Gastroesophageal sphincter (tissue), 4 donors: ENCODE data around the gene SAMM50. TPM values are rescaled to one million over a fixed set of nuclear protein-coding genes. Genes with fewer than 3 reads are reported as not detected.

Experiments
- ATAC-seq: fragments of 150-250 bp; one replicate; pipeline ENCODE4 v1.9.1; 2016; ENCODE audit warnings: mild to moderate bottlenecking, moderate library complexity
- H3K27ac ChIP-seq, 4 donors: fragments of 200-600 bp; sonication (generic) in 3 of 4; 1 replicate in 3 of 4; 2 replicates in 1 of 4; pipeline ENCODE4 v1.5.1; 2016 to 2019
- H3K27me3 ChIP-seq: fragments of 200-600 bp; sonication (generic); one replicate; pipeline ENCODE4 v1.5.1; 2019
- H3K36me3 ChIP-seq, 2 donors: fragments of 200-600 bp; sonication (generic); one replicate each; pipeline ENCODE4 v1.5.1; 2019; ENCODE audit warnings: control low read depth in 1 of 2
- H3K4me1 ChIP-seq, 3 donors: fragments of 200-600 bp; sonication (generic); 1 replicate in 2 of 3; 2 replicates in 1 of 3; pipeline ENCODE4 v1.5.1; 2016 to 2019; ENCODE audit warnings: control low read depth in 2 of 3
- H3K4me3 ChIP-seq, 2 donors: fragments of 200-600 bp; sonication (generic); one replicate each; pipeline ENCODE4 v1.5.1; 2019; ENCODE audit warnings: mild to moderate bottlenecking in 1 of 2, moderate library complexity in 1 of 2
- H3K9me3 ChIP-seq, 3 donors: fragments of 200-600 bp; sonication (generic); one replicate each; pipeline ENCODE4 v1.5.1; 2017 to 2019; ENCODE audit warnings: control low read depth in 2 of 3
- EP300 ChIP-seq: sonication (generic); formaldehyde crosslinking; IDR thresholded peaks from one replicate; pipeline ENCODE4 v1.6.1; 2017; ENCODE audit warnings: antibody characterized with exemption, mild to moderate bottlenecking
- POLR2A ChIP-seq, 2 donors: fragments of 450-650 bp; IDR thresholded peaks; one replicate each; pipeline ENCODE4 v1.6.1; 2017; ENCODE audit warnings: antibody characterized with exemption in 2 of 2, mild to moderate bottlenecking in 2 of 2, moderate library complexity in 1 of 2
- POLR2AphosphoS5 ChIP-seq: sonication (generic); formaldehyde crosslinking; IDR thresholded peaks from one replicate; pipeline ENCODE4 v1.6.1; 2017; ENCODE audit warnings: antibody characterized with exemption
- WGBS, 2 donors: methylation state at CpG; one replicate each; pipeline ENCODE4 v1.1.5; 2018; ENCODE audit warnings: low coverage in 1 of 2; 5-methylcytosine and 5-hydroxymethylcytosine counted together
- total RNA-seq, 4 donors: library from RNA; depleted of rRNA; stranded (reverse); fragments of >200 nt; gene quantifications; one replicate each; pipeline ENCODE4 v1.1.0, GENCODE V29; 2016
- TF ChIP-seq, protein P1 (sequence below), 4 experiments: fragments of 200-600 bp in 2 of 4; fragments of 450-650 bp in 2 of 4; sonication (generic) in 1 of 4; IDR thresholded peaks; one replicate each; pipeline ENCODE4 v1.5.1; 2017 to 2019; ENCODE audit warnings: antibody characterized with exemption in 4 of 4, mild to moderate bottlenecking in 2 of 4, moderate library complexity in 2 of 4

SAMM50 gene
- total RNA-seq, 4 donors from 2014 or later, result 19.8 to 33.4 (median 31.6) TPM

DNA sequence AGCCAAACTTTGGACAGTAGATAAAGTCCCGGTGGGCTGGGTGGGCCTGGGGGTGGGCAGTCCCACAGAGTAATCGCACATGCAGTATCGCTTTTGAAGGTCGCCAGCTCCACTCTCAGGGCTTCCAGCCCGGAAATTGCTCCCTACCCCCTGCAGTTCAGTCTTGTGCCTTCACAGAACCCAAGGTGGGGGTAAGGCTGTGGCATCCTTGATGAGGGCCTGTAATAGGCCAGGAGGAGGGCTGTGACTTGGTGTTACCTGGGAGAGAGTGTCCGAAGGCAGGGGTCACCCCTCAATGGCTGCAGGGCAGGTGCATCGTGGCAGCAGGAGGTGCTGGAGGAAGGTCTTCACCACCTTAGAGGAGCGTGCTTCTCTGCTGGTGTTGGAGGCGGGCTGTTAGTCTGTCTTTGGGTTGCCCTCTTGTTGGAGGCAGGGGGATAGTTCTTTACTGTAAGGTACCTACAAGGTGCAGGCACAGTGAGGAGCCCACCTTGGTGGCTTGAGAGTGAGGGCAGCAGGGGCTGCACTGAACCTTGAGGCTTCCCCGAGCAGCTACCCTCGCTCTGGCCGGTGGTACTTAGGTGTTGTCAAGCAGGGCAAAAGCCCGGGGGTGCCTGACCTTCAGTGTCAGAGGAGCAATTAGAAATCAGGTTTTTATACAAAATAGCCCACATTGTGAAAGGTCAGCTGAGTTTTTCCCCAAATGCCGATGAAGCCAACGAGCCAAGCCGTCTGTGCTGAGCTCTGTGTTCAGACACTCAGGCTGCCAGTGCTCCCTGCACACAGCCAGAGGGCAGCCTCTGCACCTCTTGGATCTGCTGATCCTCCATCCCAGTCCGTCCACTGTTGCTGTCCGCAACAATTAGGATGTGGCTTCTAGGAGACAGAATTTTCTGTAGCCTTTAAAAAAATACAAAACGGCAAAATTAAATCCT, 21.9 kb downstream of the SAMM50 start:
- H3K27ac ChIP-seq, result no peak overlapping the region
- peaks cover 0 to 100% of the 10 kb centered on the region in 2 donors for H3K36me3 ChIP-seq
- H3K9me3 ChIP-seq, result no peaks in the 10 kb centered on the region
- TF ChIP-seq EP300, result no peak
- no peak for TF ChIP-seq POLR2A (IDR thresholded peaks at IDR 0.05)
- TF ChIP-seq, protein P1, sequence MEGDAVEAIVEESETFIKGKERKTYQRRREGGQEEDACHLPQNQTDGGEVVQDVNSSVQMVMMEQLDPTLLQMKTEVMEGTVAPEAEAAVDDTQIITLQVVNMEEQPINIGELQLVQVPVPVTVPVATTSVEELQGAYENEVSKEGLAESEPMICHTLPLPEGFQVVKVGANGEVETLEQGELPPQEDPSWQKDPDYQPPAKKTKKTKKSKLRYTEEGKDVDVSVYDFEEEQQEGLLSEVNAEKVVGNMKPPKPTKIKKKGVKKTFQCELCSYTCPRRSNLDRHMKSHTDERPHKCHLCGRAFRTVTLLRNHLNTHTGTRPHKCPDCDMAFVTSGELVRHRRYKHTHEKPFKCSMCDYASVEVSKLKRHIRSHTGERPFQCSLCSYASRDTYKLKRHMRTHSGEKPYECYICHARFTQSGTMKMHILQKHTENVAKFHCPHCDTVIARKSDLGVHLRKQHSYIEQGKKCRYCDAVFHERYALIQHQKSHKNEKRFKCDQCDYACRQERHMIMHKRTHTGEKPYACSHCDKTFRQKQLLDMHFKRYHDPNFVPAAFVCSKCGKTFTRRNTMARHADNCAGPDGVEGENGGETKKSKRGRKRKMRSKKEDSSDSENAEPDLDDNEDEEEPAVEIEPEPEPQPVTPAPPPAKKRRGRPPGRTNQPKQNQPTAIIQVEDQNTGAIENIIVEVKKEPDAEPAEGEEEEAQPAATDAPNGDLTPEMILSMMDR (IDR thresholded peaks at IDR 0.05), result no peak
- no peak for TF ChIP-seq POLR2AphosphoS5
- ATAC-seq, result no peak
- 58 to 85% methylated on average over 3 to 8 of the region's 19 CpGs for WGBS, 2 donors
- H3K27me3 ChIP-seq, result no peaks in the 10 kb centered on the region
- H3K4me3 ChIP-seq, result no peak overlapping the region
- no peaks in the 10 kb centered on the region for H3K4me1 ChIP-seq

DNA sequence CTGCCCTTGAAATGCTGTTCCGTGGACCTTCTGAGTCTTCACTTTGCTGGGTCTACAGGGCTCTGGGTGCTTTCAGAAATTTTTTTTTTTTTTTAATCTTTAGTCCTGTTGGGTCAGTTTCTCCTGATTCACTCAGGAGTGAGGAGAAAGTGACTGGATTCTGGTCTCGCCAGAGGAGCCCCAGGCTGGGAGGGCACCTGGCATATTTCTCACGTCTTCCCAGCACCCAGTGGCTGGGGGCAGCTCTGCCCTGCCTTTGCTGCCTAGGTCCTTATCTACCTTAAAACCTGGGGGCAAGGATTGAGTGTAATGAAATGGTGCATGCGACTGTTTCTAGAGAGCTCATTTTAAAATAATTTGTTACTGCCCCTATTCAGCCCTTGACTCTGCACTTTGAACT, 23.3 kb downstream of the SAMM50 start:
- no peak for ATAC-seq
- Histone ChIP-seq H3K36me3 (peaks cover 0 to 100% of the 10 kb centered on the region in 2 donors), H3K27ac (no peak overlapping the region), H3K27me3 (no peaks in the 10 kb centered on the region), H3K4me1 (no peaks in the 10 kb centered on the region), H3K9me3 (no peaks in the 10 kb centered on the region), H3K4me3 (no peak overlapping the region)
- WGBS, 2 donors, result 96 to 100% methylated on average over 2 to 3 of the region's 4 CpGs
- no peak for TF ChIP-seq POLR2A (IDR thresholded peaks at IDR 0.05)
- TF ChIP-seq, protein P1 (IDR thresholded peaks at IDR 0.05), result no peak
- TF ChIP-seq POLR2AphosphoS5, result no peak
- no peak for TF ChIP-seq EP300

DNA sequence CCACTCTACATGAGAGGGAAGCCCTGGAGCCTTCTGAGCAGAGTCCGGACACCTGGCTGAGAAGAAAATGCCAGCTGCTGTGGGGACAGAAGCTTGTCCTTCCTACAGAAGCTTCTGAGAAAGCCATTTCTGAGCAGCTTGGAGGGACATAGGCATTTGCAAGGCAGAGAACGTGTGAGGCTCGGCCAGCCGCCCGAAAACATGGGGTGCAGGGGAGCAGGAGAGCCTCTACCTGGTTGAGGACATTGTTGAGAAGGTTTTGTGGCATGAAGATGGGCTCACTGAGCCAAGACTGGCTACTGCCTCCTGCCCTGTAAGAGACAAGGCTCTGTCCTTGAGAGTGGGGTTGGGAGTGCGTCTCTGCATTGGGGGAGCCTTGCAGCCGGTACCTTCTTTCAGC, 25.3 kb downstream of the SAMM50 start:
- H3K27ac ChIP-seq, result no peak overlapping the region
- ATAC-seq, result no peak
- TF ChIP-seq, protein P1 (IDR thresholded peaks at IDR 0.05), result no peak
- TF ChIP-seq EP300 (no peak), POLR2A (IDR thresholded peaks at IDR 0.05) (no peak), POLR2AphosphoS5 (no peak)
- H3K36me3 ChIP-seq, result peaks cover 0 to 100% of the 10 kb centered on the region in 2 donors
- no peaks in the 10 kb centered on the region for H3K27me3 ChIP-seq
- no CpG with 5 or more reads among the region's 7 CpGs for WGBS, 2 donors
- H3K9me3 ChIP-seq, result no peaks in the 10 kb centered on the region
- H3K4me3 ChIP-seq, result no peak overlapping the region
- no peaks in the 10 kb centered on the region for H3K4me1 ChIP-seq

DNA sequence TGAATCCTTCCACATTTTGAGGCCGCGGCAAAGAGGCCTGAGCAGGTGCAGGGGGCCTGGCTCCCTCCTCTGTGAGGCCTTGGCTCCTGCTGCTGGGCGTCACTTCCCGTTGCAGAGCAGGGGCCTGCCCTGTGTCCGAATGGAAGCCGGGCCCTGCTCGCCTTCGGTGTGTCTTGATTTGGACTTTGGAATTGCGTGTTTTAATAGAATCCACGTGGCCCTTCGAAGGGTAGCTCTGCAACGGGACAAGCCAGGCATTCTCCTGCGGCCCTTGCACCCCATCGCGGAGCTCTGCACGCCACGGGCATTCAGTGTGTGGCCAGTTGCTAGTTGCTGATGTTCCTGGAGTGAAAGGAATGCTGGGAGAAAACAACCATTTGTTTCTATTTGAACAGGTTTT, 25.8 kb downstream of the SAMM50 start:
- no peaks in the 10 kb centered on the region for H3K27me3 ChIP-seq
- H3K9me3 ChIP-seq, result no peaks in the 10 kb centered on the region
- WGBS, 2 donors, result 97% methylated on average over 6 of the region's 17 CpGs; no CpG with 5 or more reads in 1 of the 2 donors
- TF ChIP-seq POLR2A (IDR thresholded peaks at IDR 0.05), result no peak
- no peak overlapping the region for H3K27ac ChIP-seq
- ATAC-seq, result no peak
- no peak overlapping the region for H3K4me3 ChIP-seq
- H3K4me1 ChIP-seq, result no peaks in the 10 kb centered on the region
- peaks cover 0 to 100% of the 10 kb centered on the region in 2 donors for H3K36me3 ChIP-seq

DNA sequence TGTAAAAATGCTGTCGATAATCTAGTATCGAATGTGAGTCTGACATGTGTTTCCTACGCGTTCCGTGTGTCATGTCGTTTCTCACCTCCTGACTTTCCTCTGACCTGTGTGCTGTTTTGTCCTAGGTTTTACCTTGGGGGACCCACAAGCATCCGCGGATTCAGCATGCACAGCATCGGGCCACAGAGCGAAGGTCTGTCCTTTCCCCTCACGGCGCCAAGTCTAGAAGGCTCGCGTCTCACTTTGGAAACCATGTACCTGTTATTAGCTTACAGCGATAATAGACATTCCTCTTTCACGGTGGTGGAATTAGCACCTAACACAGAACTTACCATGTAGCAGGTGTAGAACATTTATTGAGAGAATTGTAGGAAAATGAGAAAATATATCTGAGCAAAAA, 28.6 kb downstream of the SAMM50 start:
- TF ChIP-seq, protein P1 (IDR thresholded peaks at IDR 0.05), result no peak
- TF ChIP-seq POLR2AphosphoS5, result no peak
- H3K27ac ChIP-seq, result no peak overlapping the region
- H3K4me1 ChIP-seq, result no peaks in the 10 kb centered on the region

More for the DNA sequence above, 28.6 kb downstream of the SAMM50 start:
- H3K27me3 ChIP-seq, result no peaks in the 10 kb centered on the region
- H3K36me3 ChIP-seq, result peaks cover 0 to 99% of the 10 kb centered on the region in 2 donors
- no peaks in the 10 kb centered on the region for H3K9me3 ChIP-seq
- no peak for ATAC-seq
- 95 to 96% methylated on average over 7 to 12 of the region's 16 CpGs for WGBS, 2 donors
- no peak overlapping the region for H3K4me3 ChIP-seq
